Activated T-helper 17 cell treated with anti-CD3 and anti-CD28 coated beads, Interleukin-2, amount 50 U/mL, for 72 hours (primary cell): ENCODE results near the gene CCDC126. TPM values are rescaled to one million over a fixed set of nuclear protein-coding genes. Genes with fewer than 3 reads are reported as not detected.

ENCODE experiments used
- total RNA-seq, 2 donors: library from RNA; stranded (reverse); gene quantifications; one replicate each; pipeline ENCODE4 v1.2.3, GENCODE V29; 2022

The CCDC126 gene
- total RNA-seq, 2 donors from 2014 or later, result 7.8 to 8.1 TPM

Other genes with a start within 250 kb of the CCDC126 start
- gene IGF2BP3, start 126.9 kb upstream of the CCDC126 start, total RNA-seq, result under 1 TPM; 0.42 to 0.67 TPM
- 100 to 1,000 TPM; 116 to 127 TPM for gene TRA2A, start 65.4 kb upstream of the CCDC126 start, total RNA-seq
- gene FAM221A, start 82.8 kb downstream of the CCDC126 start, total RNA-seq, result 1 to 10 TPM; 5.9 to 8.3 TPM
- gene STK31, start 112.8 kb downstream of the CCDC126 start, total RNA-seq, result under 1 TPM; 0.19 to 0.52 TPM